VCaP (cell line): ENCODE data around the gene CACYBP.

Experiments
- H3K27ac ChIP-seq: fragments of 450-650 bp; 2 replicates; pipeline ENCODE4 v1.5.1; 2017
- CTCF ChIP-seq: fragments of 450-650 bp; conservative IDR thresholded peaks from 2 replicates; pipeline ENCODE4 v1.5.1; 2017; ENCODE audit warnings: mild to moderate bottlenecking, moderate library complexity

Gene CACYBP

GRCh38 chr1:175050992-175051391 lies 51.2 kb downstream of the CACYBP start:
- TF ChIP-seq CTCF, result no peak
- no peak overlapping the region for H3K27ac ChIP-seq

- TF ChIP-seq CTCF, result no peak
- H3K27ac ChIP-seq, result no peak overlapping the region
Measured at GRCh38 chr1:175054736-175055135, 55.0 kb downstream of the CACYBP start.
